DOHH2 (cell line): ENCODE results near the gene ABCA4.

ENCODE experiments used
- H3F3A ChIP-seq: fragments of 200-600 bp; sonication (generic), shearing (Covaris generic); 2 replicates; pipeline ENCODE4 v1.6.0; 2016; ENCODE audit warnings: antibody characterized with exemption, mild to moderate bottlenecking; ENCODE audit not compliant: control insufficient read depth, insufficient read depth
- H3K27ac ChIP-seq: fragments of 200-600 bp; sonication (generic); 2 replicates; pipeline ENCODE4 v1.5.1; 2014; ENCODE audit warnings: low read depth, mild to moderate bottlenecking, low read length, moderate library complexity
- H3K27me3 ChIP-seq: fragments of 200-600 bp; sonication (generic); 2 replicates; pipeline ENCODE4 v1.6.1; 2014; ENCODE audit warnings: mild to moderate bottlenecking, low read length, mixed read lengths; ENCODE audit not compliant: control insufficient read depth
- H3K36me3 ChIP-seq: fragments of 200-600 bp; sonication (generic); 2 replicates; pipeline ENCODE4 v1.6.1; 2014; ENCODE audit warnings: mild to moderate bottlenecking, low read length, moderate library complexity, mixed read lengths; ENCODE audit not compliant: control insufficient read depth
- H3K4me1 ChIP-seq: fragments of 200-600 bp; sonication (generic); 2 replicates; pipeline ENCODE4 v1.6.1; 2014; ENCODE audit warnings: mild to moderate bottlenecking, low read length, mixed read lengths; ENCODE audit not compliant: control insufficient read depth
- H3K4me2 ChIP-seq: fragments of 200-600 bp; sonication (generic); 2 replicates; pipeline ENCODE4 v1.6.0; 2014; ENCODE audit warnings: mild to moderate bottlenecking, low read length, moderate library complexity
- H3K4me3 ChIP-seq: fragments of 200-600 bp; sonication (generic); 2 replicates; pipeline ENCODE4 v1.5.1; 2014; ENCODE audit warnings: mild to moderate bottlenecking, low read length, mixed read lengths
- H3K79me2 ChIP-seq: fragments of 200-600 bp; sonication (generic); 2 replicates; pipeline ENCODE4 v1.6.1; 2014; ENCODE audit warnings: mild to moderate bottlenecking, low read length, mixed read lengths; ENCODE audit not compliant: control insufficient read depth
- H3K9me2 ChIP-seq: fragments of 200-600 bp; sonication (generic); replicated peaks from 2 replicates; pipeline ENCODE4 v1.6.1; 2014; ENCODE audit warnings: mild to moderate bottlenecking, low read length, mixed read lengths; ENCODE audit not compliant: control insufficient read depth
- H3K9me3 ChIP-seq: fragments of 200-600 bp; sonication (generic); 2 replicates; pipeline ENCODE4 v1.6.1; 2014; ENCODE audit warnings: antibody characterized with exemption, low read length, mixed read lengths; ENCODE audit not compliant: control insufficient read depth, insufficient read depth
- H4K20me1 ChIP-seq: fragments of 200-600 bp; sonication (generic); 2 replicates; pipeline ENCODE4 v1.6.0; 2014; ENCODE audit warnings: low read depth, mild to moderate bottlenecking, antibody characterized with exemption, low read length, moderate library complexity; ENCODE audit not compliant: control insufficient read depth, insufficient read depth
- CTCF ChIP-seq: fragments of 200-600 bp; sonication (generic); IDR thresholded peaks from one replicate; pipeline ENCODE4 v1.5.1; 2014; ENCODE audit warnings: antibody characterized with exemption, mild to moderate bottlenecking, low read depth, low read length; ENCODE audit not compliant: poor library complexity, severe bottlenecking
- EZH2phosphoT487 ChIP-seq: fragments of 200-600 bp; sonication (generic); IDR thresholded peaks from 2 replicates; pipeline ENCODE4 v1.6.1; 2017; ENCODE audit warnings: borderline replicate concordance, mild to moderate bottlenecking, antibody characterized with exemption, low read length, moderate library complexity, mixed read lengths

ABCA4 gene

GRCh38 chr1:94100129-94100784, 20.7 kb downstream of the ABCA4 start:
- Histone ChIP-seq H3K79me2 (no peaks in the 10 kb centered on the region), H3K27ac (no peak overlapping the region), H4K20me1 (no peaks in the 10 kb centered on the region), H3K9me3 (no peaks in the 10 kb centered on the region), H3K4me2 (no peak overlapping the region), H3K27me3 (no peaks in the 10 kb centered on the region), H3K4me3 (no peak overlapping the region), H3K36me3 (no peaks in the 10 kb centered on the region), H3K9me2 (no peaks in the 10 kb centered on the region), H3K4me1 (no peaks in the 10 kb centered on the region), H3F3A (no peaks in the 10 kb centered on the region)
- TF ChIP-seq EZH2phosphoT487 (no peak), CTCF (no peak)

- Histone ChIP-seq H3K27ac (no peak overlapping the region), H4K20me1 (no peaks in the 10 kb centered on the region), H3K9me2 (no peaks in the 10 kb centered on the region), H3K9me3 (no peaks in the 10 kb centered on the region), H3K79me2 (no peaks in the 10 kb centered on the region), H3K36me3 (no peaks in the 10 kb centered on the region), H3K4me1 (no peaks in the 10 kb centered on the region), H3K27me3 (no peaks in the 10 kb centered on the region), H3K4me2 (no peak overlapping the region), H3K4me3 (no peak overlapping the region), H3F3A (no peaks in the 10 kb centered on the region)
- TF ChIP-seq EZH2phosphoT487 (no peak), CTCF (no peak)
Measured at GRCh38 chr1:94099303-94099702, 21.6 kb downstream of the ABCA4 start.

GRCh38 chr1:94098585-94099111, 22.3 kb downstream of the ABCA4 start:
- H3K9me2 ChIP-seq = no peaks in the 10 kb centered on the region
- H4K20me1 ChIP-seq = no peaks in the 10 kb centered on the region
- H3K79me2 ChIP-seq = no peaks in the 10 kb centered on the region
- H3K27me3 ChIP-seq = 0 out of 2 replicates have a peak, but pooled peaks cover 3% of the 10 kb centered on the region
- TF ChIP-seq CTCF (no peak), EZH2phosphoT487 (no peak)
- no peak overlapping the region for H3K27ac ChIP-seq
- no peaks in the 10 kb centered on the region for H3K4me1 ChIP-seq
- H3K9me3 ChIP-seq = no peaks in the 10 kb centered on the region
- no peak overlapping the region for H3K4me2 ChIP-seq
- no peaks in the 10 kb centered on the region for H3F3A ChIP-seq
- no peaks in the 10 kb centered on the region for H3K36me3 ChIP-seq
- no peak overlapping the region for H3K4me3 ChIP-seq
